Kidney (tissue), 14 donors: ENCODE results near the gene PYHIN1. TPM values are rescaled to one million over a fixed set of nuclear protein-coding genes. Genes with fewer than 3 reads are reported as not detected.

Experiments used
- DNase-seq, 5 donors: peaks; one replicate each; pipeline ENCODE4 v3.0.0-alpha.2; 2013 to 2020
- FAIRE-seq: peaks from 2 replicates; lab custom pipeline; 2012; peaks lifted over from hg19 to GRCh38; lab: Jason Lieb, UNC
- H3K27ac ChIP-seq, 2 donors: one replicate each; pipeline ENCODE4 v1.7.0; 2013; ENCODE audit warnings: low read depth in 2 of 2, low read length in 2 of 2, inconsistent platforms in 1 of 2
- H3K27me3 ChIP-seq: one replicate; pipeline ENCODE4 v1.7.1; 2013; ENCODE audit warnings: low read length, inconsistent platforms; ENCODE audit not compliant: control insufficient read depth, insufficient read depth
- H3K36me3 ChIP-seq, 3 donors: one replicate each; pipeline versions ENCODE4 v1.7.0 to v1.7.1; 2013; ENCODE audit warnings: low read length in 3 of 3, control low read depth in 1 of 3, inconsistent platforms in 1 of 3; ENCODE audit not compliant: insufficient read depth in 3 of 3, control insufficient read depth in 2 of 3
- H3K4me1 ChIP-seq, 3 donors: one replicate each; pipeline versions ENCODE4 v1.7.0 to v1.7.1; 2013; ENCODE audit warnings: low read length in 3 of 3, inconsistent platforms in 1 of 3, low read depth in 1 of 3; ENCODE audit not compliant: control insufficient read depth in 2 of 3, insufficient read depth in 2 of 3
- H3K4me3 ChIP-seq, 3 donors: one replicate each; pipeline versions ENCODE4 v1.7.0 to v1.8.1; 2013; ENCODE audit warnings: low read length in 3 of 3, control low read depth in 1 of 3, inconsistent platforms in 1 of 3
- H3K9ac ChIP-seq, 3 donors: one replicate each; pipeline versions ENCODE4 v1.7.0 to v1.7.1; 2013; ENCODE audit warnings: low read length in 3 of 3, control low read depth in 1 of 3, inconsistent platforms in 1 of 3
- H3K9me3 ChIP-seq, 3 donors: one replicate each; pipeline versions ENCODE4 v1.7.0 to v1.7.1; 2013; ENCODE audit warnings: low read length in 3 of 3, control low read depth in 1 of 3, inconsistent platforms in 1 of 3; ENCODE audit not compliant: control insufficient read depth in 2 of 3, insufficient read depth in 1 of 3
- intact Hi-C: fragments of 100-400 bp; cut with DNase I; formaldehyde crosslinking; loops from one replicate; pipeline ENCODE4 v1.11.1; 2022
- polyA plus RNA-seq: library from polyadenylated mRNA; stranded (reverse); fragments of 350-450 nt; fragmentation: Illumina TruSeq; extraction: RNeasy Lipid Tissue Mini Kit (QIAGEN cat#74804); gene quantifications from one replicate; pipeline ENCODE4 v1.2.3, GENCODE V29; 2014; ENCODE audit warnings: low read depth, low replicate concordance; ENCODE audit not compliant: insufficient read depth
- total RNA-seq: library from RNA; stranded (reverse); fragmentation: NEBNext Ultra II Directional; extraction: Animal tissue kit (Norgen Biotek cat#: 25700); gene quantifications from one replicate; pipeline ENCODE4 v1.2.1, GENCODE V29; 2021
- TF ChIP-seq, protein P1 (sequence below): IDR thresholded peaks from 3 replicates; pipeline ENCODE4 v1.5.1; 2012; ENCODE audit warnings: mild to moderate bottlenecking, moderate library complexity, borderline replicate concordance; ENCODE audit not compliant: insufficient read depth; ENCODE audit errors: extremely low read depth
- donor health status: control.
- donor health status: control.
- donor health status: control.
- donor health status: control.
- donor health status: control.
- donor health status: DM: yes; HTN: yes; CAD: no.
- donor health status: Normal renal cell carcinoma (clear cell type).

The PYHIN1 gene
- total and polyA plus RNA-seq, 2 donors from 2014 or later, result 0.30 to 3.9 TPM

DNA sequence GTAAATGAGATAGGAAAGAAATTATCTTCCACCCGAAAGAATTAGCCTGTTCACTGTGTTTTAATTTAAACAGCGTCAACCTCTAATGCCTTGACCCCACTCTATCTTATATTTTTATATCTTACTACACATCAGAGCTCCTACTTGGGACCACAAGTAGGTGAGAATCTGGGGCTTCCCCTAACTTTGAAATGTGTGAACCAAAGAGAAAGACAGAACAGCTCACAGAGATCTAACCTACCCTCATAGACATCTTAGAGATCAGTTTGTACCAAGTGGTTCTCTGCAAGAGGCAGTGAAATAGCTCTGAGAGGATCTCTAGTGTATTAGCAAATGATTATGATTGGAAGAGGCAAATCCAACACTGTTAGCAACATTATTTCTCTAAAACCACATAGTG, 47.4 kb downstream of the PYHIN1 start:
- no peaks in the 10 kb centered on the region for H3K27me3 ChIP-seq
- FAIRE-seq (no peak), DNase-seq (no peak)
- H3K27ac ChIP-seq, result no peak overlapping the region
- H3K4me1 ChIP-seq, result no peaks in the 10 kb centered on the region
- TF ChIP-seq, protein P1, sequence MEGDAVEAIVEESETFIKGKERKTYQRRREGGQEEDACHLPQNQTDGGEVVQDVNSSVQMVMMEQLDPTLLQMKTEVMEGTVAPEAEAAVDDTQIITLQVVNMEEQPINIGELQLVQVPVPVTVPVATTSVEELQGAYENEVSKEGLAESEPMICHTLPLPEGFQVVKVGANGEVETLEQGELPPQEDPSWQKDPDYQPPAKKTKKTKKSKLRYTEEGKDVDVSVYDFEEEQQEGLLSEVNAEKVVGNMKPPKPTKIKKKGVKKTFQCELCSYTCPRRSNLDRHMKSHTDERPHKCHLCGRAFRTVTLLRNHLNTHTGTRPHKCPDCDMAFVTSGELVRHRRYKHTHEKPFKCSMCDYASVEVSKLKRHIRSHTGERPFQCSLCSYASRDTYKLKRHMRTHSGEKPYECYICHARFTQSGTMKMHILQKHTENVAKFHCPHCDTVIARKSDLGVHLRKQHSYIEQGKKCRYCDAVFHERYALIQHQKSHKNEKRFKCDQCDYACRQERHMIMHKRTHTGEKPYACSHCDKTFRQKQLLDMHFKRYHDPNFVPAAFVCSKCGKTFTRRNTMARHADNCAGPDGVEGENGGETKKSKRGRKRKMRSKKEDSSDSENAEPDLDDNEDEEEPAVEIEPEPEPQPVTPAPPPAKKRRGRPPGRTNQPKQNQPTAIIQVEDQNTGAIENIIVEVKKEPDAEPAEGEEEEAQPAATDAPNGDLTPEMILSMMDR, result no peak
- H3K4me3 ChIP-seq, result no peak overlapping the region
- H3K9ac ChIP-seq, result no peak overlapping the region
- intact Hi-C loops, result no loop called here
- H3K9me3 ChIP-seq, result no peaks in the 10 kb centered on the region
- no peaks in the 10 kb centered on the region for H3K36me3 ChIP-seq

- Histone ChIP-seq H3K36me3 (no peaks in the 10 kb centered on the region), H3K4me1 (no peaks in the 10 kb centered on the region), H3K27ac (no peak overlapping the region), H3K4me3 (no peak overlapping the region), H3K9me3 (no peaks in the 10 kb centered on the region), H3K9ac (no peak overlapping the region), H3K27me3 (no peaks in the 10 kb centered on the region)
- DNase-seq (no peak), FAIRE-seq (no peak)
- intact Hi-C loops, result no loop called here
- TF ChIP-seq, protein P1, result no peak
Observed at GRCh38 chr1:158979229-158979628, 47.9 kb downstream of the PYHIN1 start.

DNA sequence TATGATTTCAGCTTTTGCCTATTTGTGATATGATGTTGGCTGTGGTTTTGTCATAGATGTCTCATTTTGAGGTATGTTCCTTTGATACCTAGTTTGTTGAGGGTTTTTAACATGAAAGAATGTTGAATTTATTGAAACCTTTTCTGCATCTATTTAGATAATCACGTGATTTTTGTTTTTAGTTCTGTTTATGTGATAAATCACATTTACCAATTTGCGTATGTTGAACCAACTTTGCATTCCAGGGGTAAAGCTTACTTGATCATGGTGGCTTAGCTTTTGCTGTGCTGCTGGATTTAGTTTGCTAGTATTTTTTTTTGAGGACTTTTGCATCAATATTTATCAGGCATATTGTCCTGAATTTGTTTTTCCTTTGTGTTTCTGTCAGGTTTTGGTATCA, 51.9 kb downstream of the PYHIN1 start:
- FAIRE-seq (no peak), DNase-seq (no peak)
- H3K4me3 ChIP-seq, result no peak overlapping the region
- no peak overlapping the region for H3K9ac ChIP-seq
- H3K9me3 ChIP-seq, result no peaks in the 10 kb centered on the region
- no peaks in the 10 kb centered on the region for H3K27me3 ChIP-seq
- H3K27ac ChIP-seq, result no peak overlapping the region
- intact Hi-C loops, result no loop called here
- H3K36me3 ChIP-seq, result no peaks in the 10 kb centered on the region
- no peaks in the 10 kb centered on the region for H3K4me1 ChIP-seq
- TF ChIP-seq, protein P1, result no peak

DNA sequence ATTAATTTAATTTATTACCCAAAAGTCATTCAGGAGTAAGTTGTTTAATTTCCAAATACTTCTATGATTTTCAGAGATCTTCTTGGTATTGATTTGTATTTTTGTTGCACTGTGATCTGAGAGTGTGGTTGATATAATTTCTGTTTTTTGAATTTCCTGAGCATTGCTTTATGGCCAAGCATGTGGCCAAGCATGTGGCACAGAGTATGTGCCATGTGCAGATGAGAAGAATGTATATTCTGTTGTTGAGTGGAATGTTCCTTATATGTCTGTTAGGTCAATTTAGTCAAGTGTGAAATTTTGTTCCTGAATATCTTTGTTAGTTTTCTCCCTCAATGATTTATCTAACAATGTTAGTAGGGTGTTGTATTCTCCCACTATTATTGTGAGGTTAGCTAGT, 53.0 kb downstream of the PYHIN1 start:
- FAIRE-seq (no peak), DNase-seq (no peak)
- Histone ChIP-seq H3K9me3 (no peaks in the 10 kb centered on the region), H3K36me3 (no peaks in the 10 kb centered on the region), H3K9ac (no peak overlapping the region), H3K27me3 (no peaks in the 10 kb centered on the region), H3K27ac (no peak overlapping the region), H3K4me1 (no peaks in the 10 kb centered on the region), H3K4me3 (no peak overlapping the region)
- intact Hi-C loops, result no loop called here
- TF ChIP-seq, protein P1, result no peak
